AG10803 (cell line): ENCODE measurements around the gene TBXAS1.

ENCODE experiments used
- DNase-seq: peaks from one replicate; pipeline ENCODE4 v3.0.0; 2010; ENCODE audit warnings: low read depth
- H3K4me3 ChIP-seq: 2 replicates; pipeline ENCODE4 v1.5.1; 2011; ENCODE audit warnings: mild to moderate bottlenecking, low read length, control low read depth
- TF ChIP-seq, protein P1 (sequence below): conservative IDR thresholded peaks from 2 replicates; pipeline ENCODE4 v1.5.1; 2011; ENCODE audit warnings: mild to moderate bottlenecking, low read length, control low read depth, inconsistent platforms

TBXAS1 gene

DNA sequence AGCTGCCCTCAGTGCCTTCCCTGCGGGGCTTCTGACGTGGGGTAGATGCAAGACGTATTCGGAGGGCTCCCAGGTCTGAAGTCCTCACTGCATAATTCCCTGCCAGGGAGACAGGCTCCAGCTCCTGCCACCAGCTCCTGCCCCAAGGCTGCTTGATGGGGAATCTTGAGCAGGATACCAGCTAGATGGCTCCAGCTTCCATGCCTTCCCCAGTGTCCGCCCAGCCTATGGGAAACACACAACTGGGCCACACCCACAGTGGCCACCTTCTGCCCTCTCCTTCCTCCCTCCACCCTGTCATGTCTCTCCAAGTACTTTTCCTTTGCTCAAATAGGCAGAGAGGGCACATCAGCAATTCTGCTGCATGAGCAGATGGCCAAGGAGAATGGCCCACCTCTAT, 137.9 kb downstream of the TBXAS1 start:
- H3K4me3 ChIP-seq, result no peak overlapping the region
- no peak for DNase-seq
- TF ChIP-seq, protein P1, sequence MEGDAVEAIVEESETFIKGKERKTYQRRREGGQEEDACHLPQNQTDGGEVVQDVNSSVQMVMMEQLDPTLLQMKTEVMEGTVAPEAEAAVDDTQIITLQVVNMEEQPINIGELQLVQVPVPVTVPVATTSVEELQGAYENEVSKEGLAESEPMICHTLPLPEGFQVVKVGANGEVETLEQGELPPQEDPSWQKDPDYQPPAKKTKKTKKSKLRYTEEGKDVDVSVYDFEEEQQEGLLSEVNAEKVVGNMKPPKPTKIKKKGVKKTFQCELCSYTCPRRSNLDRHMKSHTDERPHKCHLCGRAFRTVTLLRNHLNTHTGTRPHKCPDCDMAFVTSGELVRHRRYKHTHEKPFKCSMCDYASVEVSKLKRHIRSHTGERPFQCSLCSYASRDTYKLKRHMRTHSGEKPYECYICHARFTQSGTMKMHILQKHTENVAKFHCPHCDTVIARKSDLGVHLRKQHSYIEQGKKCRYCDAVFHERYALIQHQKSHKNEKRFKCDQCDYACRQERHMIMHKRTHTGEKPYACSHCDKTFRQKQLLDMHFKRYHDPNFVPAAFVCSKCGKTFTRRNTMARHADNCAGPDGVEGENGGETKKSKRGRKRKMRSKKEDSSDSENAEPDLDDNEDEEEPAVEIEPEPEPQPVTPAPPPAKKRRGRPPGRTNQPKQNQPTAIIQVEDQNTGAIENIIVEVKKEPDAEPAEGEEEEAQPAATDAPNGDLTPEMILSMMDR, result no peak

DNA sequence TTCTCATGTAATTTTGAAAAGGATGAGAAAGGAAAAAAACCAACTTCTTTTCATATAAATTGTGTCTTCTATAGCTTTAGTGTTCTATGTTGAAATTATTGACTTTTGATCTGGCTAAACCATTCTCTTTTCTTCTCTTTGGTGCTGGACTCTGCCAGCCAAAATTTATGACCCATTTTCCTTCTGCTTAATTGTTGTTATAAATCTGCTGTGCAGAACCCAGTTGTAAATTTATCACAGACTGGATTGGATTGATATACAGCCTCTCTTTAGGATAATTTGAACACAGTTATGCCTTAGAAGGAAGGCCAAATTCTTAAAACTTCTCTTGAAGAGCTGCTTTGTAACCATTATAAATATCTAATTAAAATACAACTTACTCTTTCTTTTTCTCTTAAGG, 139.9 kb downstream of the TBXAS1 start:
- TF ChIP-seq, protein P1, result no peak
- H3K4me3 ChIP-seq, result no peak overlapping the region
- DNase-seq, result no peak

DNA sequence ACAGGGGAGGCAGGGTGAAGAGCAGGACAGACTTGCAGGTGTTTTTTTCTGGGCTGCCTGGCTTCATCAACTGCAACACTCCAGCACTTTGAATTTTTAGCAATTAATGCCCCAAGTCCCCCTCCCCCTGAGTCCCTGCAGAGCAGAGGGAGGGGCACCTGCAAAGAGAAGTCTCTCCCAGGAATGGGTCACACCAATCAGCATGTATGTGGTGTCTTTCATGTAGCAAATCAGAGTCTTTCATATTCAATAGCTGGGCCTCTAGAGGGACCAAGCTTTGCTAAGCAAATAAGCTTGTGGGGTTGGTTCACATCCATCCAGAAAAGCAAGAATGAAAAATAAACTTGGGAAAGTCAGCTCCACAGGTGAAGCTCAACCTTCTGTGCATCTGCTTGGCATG, 143.0 kb downstream of the TBXAS1 start:
- DNase-seq, result no peak
- TF ChIP-seq, protein P1, result no peak
- H3K4me3 ChIP-seq, result no peak overlapping the region

DNA sequence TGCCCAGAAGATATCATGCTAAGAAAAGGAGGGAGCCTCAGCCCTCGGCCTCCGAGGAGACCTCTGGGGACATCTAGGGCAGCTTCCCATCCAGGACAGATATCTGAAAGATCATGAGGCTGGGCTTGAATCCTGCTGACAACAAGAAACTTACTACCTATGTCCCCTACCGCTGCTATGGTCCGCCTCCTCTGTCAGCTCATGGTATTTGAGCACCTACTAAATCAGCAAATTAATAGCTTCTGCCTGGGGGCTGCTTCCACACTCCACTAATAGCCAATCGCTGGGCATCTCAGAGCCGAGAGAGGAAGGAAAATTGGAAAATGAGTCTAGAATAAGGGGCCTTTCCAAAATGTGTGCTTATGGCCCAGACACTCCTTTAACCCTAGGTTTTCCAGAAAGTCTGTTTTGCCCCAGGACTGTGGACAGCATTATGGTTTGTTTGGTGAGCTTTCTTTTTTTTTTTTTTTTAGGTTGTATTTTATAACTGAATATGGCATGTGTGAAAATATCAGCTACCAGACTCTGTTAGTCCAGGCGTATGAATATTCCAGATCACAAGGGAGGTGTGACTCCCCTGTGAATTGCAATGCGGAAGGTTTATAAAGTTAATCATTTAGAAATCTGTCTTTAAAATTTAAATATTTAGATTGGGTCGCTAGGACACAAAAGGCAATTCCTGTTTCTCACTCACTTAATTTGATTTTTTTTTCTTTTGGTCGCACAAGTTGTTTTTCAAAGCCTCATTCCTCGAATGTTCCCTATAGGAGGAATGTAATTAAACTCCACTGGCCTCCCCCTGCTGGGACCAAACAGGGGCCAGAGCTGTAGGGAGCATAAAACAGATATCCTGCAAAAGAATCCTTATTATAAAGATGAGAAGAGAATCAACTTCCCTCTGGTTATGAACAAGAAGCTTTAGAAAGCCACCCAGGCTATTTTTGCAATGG, 144.3 kb downstream of the TBXAS1 start:
- TF ChIP-seq, protein P1, result no peak
- no peak for DNase-seq
- H3K4me3 ChIP-seq, result no peak overlapping the region

DNA sequence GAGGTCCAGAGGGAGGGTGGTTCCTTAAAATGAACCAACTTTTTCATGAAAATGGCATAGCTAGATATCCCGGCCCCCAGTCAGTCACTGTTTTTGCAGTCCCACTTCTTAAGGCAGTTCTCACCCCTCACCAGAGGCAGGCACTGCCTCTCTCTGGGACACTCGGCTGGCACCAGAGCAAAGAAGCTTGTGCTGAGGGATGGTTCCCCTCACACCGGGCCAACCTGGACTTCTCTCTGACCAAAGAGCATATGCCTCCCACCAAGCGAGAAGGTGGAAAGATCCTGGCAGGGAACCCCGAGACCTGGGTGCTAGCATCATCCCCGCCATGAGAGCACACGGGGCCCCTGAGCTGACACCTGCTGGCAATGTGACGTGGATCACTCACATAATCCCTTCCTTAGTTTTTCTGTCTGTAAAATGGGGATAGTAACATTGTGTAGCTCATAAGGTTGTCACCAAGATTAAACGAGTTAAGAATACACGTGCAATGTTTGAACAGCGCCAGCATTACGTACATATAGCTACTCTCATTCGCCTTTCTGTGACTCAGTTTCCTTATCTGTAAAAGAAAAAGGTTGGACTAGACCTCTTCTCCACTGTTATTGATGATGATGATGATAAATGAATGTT, 145.2 kb downstream of the TBXAS1 start:
- DNase-seq, result no peak
- H3K4me3 ChIP-seq, result no peak overlapping the region
- TF ChIP-seq, protein P1, result no peak

DNA sequence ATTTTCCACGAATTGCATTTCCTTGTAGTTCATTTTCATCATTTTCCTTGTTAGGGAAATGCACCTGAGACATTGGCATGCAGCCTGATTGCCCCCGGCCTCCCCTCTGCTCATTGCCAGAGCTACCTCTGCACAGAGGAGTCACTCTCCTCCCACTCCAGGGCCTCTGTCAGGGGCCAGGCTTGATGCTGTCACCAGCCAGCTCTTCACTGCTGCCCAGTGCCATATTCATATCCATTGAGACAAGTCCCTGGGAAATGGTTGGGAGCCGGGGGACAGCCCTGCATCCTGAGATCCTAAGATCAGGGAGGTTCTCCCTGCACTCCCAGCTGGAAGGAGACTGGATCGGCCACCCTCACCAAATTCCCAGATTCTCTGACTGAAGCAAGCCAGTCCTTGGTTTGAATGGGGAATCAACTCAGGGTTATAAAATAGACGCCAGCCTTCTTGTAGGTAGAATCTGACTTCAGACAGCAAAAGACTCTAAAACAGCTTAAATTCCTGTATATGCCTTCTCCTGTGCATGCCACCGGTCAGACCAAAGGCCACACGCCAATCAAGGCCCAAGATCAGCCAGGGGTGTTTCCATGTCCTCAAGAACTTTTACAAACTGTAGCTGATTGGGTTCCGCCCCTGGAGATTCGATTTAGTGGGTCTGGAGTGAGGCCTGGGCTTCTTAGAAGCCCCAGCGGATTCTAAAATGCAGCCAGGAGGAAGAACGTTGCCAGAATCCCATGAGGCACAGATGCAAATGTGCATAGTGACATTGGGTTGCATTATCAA, 147.2 kb downstream of the TBXAS1 start:
- H3K4me3 ChIP-seq, result no peak overlapping the region
- TF ChIP-seq, protein P1, result no peak
- DNase-seq, result no peak
